ENCODE data around the gene THRSP.
A peak's percentile ranks its signal among the peaks of the same experiment; 100 is the strongest.

THRSP gene

DNA sequence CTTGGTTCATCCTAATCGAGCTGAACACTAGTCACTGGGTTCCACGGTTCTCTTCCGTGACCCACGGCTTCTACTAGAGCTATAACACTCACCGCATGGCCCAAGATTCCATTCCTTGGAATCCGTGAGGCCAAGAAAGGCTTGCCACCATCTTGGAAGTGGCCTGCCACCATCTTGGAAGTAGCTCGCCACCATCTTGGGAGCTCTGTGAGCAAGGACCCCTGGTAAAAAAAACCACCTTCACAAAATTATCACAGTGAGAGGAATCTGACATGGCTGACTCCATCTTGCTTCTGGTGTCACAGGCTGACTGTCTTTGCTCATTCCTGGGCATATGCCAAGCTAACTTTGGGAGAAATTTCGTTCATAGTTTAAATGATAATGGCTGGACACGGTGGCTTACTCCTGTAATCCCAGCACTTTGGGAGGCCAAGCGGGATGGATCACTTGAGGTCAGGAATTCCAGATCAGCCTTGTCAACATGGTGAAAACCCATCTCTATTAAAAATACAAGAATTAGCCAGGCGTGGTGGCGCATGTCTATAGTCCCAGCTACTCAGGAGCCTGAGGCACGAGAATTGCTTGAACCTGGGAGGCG is 21.7 kb upstream of the THRSP start:
- H3K9me3 ChIP-seq (ENCODE audit: severe bottlenecking) = no peaks in the 10 kb centered on the region
- no peak overlapping the region for H3K4me3 ChIP-seq (ENCODE audit: severe bottlenecking)
- H3K36me3 ChIP-seq (ENCODE audit: low read depth) = no peaks in the 10 kb centered on the region
- ATAC-seq (ENCODE audit: low read depth) = no peak
- TF ChIP-seq, protein P1, sequence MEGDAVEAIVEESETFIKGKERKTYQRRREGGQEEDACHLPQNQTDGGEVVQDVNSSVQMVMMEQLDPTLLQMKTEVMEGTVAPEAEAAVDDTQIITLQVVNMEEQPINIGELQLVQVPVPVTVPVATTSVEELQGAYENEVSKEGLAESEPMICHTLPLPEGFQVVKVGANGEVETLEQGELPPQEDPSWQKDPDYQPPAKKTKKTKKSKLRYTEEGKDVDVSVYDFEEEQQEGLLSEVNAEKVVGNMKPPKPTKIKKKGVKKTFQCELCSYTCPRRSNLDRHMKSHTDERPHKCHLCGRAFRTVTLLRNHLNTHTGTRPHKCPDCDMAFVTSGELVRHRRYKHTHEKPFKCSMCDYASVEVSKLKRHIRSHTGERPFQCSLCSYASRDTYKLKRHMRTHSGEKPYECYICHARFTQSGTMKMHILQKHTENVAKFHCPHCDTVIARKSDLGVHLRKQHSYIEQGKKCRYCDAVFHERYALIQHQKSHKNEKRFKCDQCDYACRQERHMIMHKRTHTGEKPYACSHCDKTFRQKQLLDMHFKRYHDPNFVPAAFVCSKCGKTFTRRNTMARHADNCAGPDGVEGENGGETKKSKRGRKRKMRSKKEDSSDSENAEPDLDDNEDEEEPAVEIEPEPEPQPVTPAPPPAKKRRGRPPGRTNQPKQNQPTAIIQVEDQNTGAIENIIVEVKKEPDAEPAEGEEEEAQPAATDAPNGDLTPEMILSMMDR (IDR thresholded peaks at IDR 0.05; ENCODE audit: poor library complexity, severe bottlenecking) = no peak
- no peak overlapping the region for H3K27ac ChIP-seq (ENCODE audit: poor library complexity, severe bottlenecking)
- peaks cover 26% of the 10 kb centered on the region for H3K4me1 ChIP-seq (ENCODE audit: insufficient read depth, poor library complexity, severe bottlenecking)
- H3K27me3 ChIP-seq (ENCODE audit: insufficient read depth, poor library complexity, severe bottlenecking) = no peaks in the 10 kb centered on the region
- DNase-seq (ENCODE audit: low spot score) = no peak

DNA sequence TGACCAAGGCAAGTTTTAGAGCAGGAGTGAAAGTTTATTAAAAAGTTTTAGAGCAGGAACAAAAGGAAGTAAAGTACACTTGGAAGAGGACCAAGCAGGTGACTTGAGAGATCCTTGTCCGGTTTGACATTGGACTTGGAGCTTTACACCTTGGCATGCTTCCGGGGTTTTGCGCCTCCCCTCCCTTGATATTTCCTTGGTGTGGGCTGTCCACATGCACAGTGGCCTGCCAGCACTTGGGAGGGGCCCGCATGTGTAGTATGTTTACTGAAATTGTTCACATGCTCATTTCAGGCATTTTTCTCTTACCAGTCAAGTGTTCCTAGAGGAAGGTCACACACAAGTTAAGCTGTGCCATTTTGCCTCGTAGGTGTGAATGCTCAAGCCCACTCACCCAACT is 19.0 kb upstream of the THRSP start:
- no peak overlapping the region for H3K4me3 ChIP-seq (ENCODE audit: severe bottlenecking)
- DNase-seq (ENCODE audit: low spot score) (no peak), ATAC-seq (ENCODE audit: low read depth) (no peak)
- TF ChIP-seq, protein P1 (IDR thresholded peaks at IDR 0.05; ENCODE audit: poor library complexity, severe bottlenecking) = no peak
- no peak overlapping the region for H3K27ac ChIP-seq (ENCODE audit: poor library complexity, severe bottlenecking)
- no peaks in the 10 kb centered on the region for H3K36me3 ChIP-seq (ENCODE audit: low read depth)
- peaks cover 13% of the 10 kb centered on the region for H3K4me1 ChIP-seq (ENCODE audit: insufficient read depth, poor library complexity, severe bottlenecking)
- H3K9me3 ChIP-seq (ENCODE audit: severe bottlenecking) = no peaks in the 10 kb centered on the region
- no peaks in the 10 kb centered on the region for H3K27me3 ChIP-seq (ENCODE audit: insufficient read depth, poor library complexity, severe bottlenecking)

DNA sequence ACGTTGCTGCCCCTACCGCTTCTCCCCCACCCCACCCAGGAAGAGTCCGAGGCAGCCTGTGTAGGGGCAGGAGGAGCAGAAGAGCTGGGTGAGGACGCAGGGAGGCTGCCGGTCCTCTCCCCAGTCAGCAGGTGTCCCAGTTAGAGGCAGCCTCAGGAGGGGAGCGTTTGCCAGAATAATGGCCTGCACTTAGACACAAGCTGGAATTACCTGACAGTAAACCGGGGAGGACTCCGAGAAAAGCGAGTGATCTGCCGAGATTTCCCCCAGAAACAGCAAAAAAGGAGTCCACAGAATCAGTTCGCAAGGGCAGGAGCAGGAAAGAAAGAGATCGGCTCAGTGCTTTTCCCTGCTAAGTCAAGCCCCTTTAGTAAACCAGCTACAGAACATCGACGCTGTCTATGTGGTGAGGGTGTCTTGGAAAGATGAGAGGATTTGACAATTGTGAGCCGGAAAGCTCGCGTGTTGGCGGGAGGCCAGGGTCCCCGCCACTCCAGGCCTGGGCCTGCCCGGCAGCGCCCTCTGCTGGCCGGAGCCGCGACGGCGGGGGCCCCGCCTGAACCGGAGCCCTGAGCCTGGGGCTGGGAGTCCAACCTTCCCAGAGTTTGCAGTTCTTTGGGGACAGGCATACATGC is 17.7 kb upstream of the THRSP start:
- Histone ChIP-seq H3K27me3 (ENCODE audit: insufficient read depth, poor library complexity, severe bottlenecking) (no peaks in the 10 kb centered on the region), H3K4me1 (ENCODE audit: insufficient read depth, poor library complexity, severe bottlenecking) (peaks cover 1% of the 10 kb centered on the region), H3K4me3 (ENCODE audit: severe bottlenecking) (peak overlapping the region; percentile 6), H3K27ac (ENCODE audit: poor library complexity, severe bottlenecking) (no peak overlapping the region), H3K9me3 (ENCODE audit: severe bottlenecking) (no peaks in the 10 kb centered on the region), H3K36me3 (ENCODE audit: low read depth) (no peaks in the 10 kb centered on the region)
- peak; percentile 90 for ATAC-seq (ENCODE audit: low read depth)
- TF ChIP-seq, protein P1 (IDR thresholded peaks at IDR 0.05; ENCODE audit: poor library complexity, severe bottlenecking) = peak; percentile 99
- no peak for DNase-seq (ENCODE audit: low spot score)

DNA sequence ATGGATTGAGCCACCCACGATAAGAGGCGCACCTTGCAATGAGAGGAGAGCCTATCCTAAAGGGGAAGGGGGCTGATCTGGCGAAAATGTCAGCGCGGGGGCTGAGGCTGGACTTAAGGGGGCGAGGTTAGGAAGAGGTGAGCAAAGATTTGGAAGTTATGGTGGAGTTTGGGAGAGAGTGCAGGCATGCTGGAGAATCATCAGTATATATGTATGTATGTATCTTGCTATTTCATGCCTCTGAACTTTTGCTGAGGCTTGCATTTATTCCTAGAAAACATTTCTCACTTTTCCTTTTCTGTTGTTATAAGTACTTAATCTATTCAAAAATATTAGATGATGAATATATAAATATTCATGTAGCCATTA is 17.2 kb upstream of the THRSP start:
- no peak for DNase-seq (ENCODE audit: low spot score)
- no peaks in the 10 kb centered on the region for H3K9me3 ChIP-seq (ENCODE audit: severe bottlenecking)
- no peaks in the 10 kb centered on the region for H3K27me3 ChIP-seq (ENCODE audit: insufficient read depth, poor library complexity, severe bottlenecking)
- peak; percentile 25 for ATAC-seq (ENCODE audit: low read depth)
- no peak overlapping the region for H3K4me3 ChIP-seq (ENCODE audit: severe bottlenecking)
- TF ChIP-seq, protein P1 (IDR thresholded peaks at IDR 0.05; ENCODE audit: poor library complexity, severe bottlenecking) = peak; percentile 82
- H3K36me3 ChIP-seq (ENCODE audit: low read depth) = no peaks in the 10 kb centered on the region
- H3K27ac ChIP-seq (ENCODE audit: poor library complexity, severe bottlenecking) = no peak overlapping the region
- H3K4me1 ChIP-seq (ENCODE audit: insufficient read depth, poor library complexity, severe bottlenecking) = peaks cover 4% of the 10 kb centered on the region

DNA sequence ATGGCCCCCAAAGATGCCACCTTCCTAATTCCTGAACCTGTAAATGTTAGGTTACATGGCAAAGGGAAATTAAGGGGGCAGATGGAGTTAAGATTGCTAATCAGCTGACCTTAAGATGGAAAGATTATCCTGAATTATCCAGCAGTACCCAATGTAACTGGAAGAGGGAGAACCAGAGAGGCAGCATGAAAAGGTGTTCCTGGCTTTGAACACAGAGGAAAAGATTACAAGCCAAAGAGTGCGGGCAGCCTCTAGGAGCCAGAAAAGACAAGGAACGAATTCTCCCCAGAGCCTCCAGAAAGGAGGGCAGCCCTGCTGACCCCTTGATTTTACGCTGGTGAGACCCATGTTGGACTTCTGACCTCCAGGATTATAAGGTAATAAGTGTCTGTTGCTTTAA is 15.1 kb upstream of the THRSP start:
- no peak for DNase-seq (ENCODE audit: low spot score)
- Histone ChIP-seq H3K4me1 (ENCODE audit: insufficient read depth, poor library complexity, severe bottlenecking) (peaks cover 9% of the 10 kb centered on the region), H3K27me3 (ENCODE audit: insufficient read depth, poor library complexity, severe bottlenecking) (no peaks in the 10 kb centered on the region), H3K27ac (ENCODE audit: poor library complexity, severe bottlenecking) (no peak overlapping the region), H3K9me3 (ENCODE audit: severe bottlenecking) (no peaks in the 10 kb centered on the region), H3K4me3 (ENCODE audit: severe bottlenecking) (no peak overlapping the region), H3K36me3 (ENCODE audit: low read depth) (no peaks in the 10 kb centered on the region)
- ATAC-seq (ENCODE audit: low read depth) = no peak
- TF ChIP-seq, protein P1 (IDR thresholded peaks at IDR 0.05; ENCODE audit: poor library complexity, severe bottlenecking) = no peak
